Nephron (organoid): Measurements from ENCODE around the gene POMP.

Source experiments
- H3K27ac Mint-ChIP-seq, 3 experiments: 2 replicates each; pipeline ENCODE4 v1.8.0; 2020; ENCODE audit warnings: mixed read lengths in 3 of 3, mild to moderate bottlenecking in 2 of 3, moderate library complexity in 1 of 3
- H3K27me3 Mint-ChIP-seq: 2 replicates; pipeline ENCODE4 v1.8.0; 2021; ENCODE audit warnings: low read depth, mild to moderate bottlenecking, moderate library complexity, mixed read lengths
- H3K36me3 Mint-ChIP-seq: 2 replicates; pipeline ENCODE4 v1.8.0; 2020; ENCODE audit warnings: low read depth, mixed read lengths
- H3K4me1 Mint-ChIP-seq: 2 replicates; pipeline ENCODE4 v1.8.0; 2020; ENCODE audit warnings: mixed read lengths
- H3K4me3 Mint-ChIP-seq, 3 experiments: 2 replicates each; pipeline ENCODE4 v1.8.0; 2020; ENCODE audit warnings: mild to moderate bottlenecking in 3 of 3, mixed read lengths in 3 of 3, moderate library complexity in 2 of 3
- H3K9me3 Mint-ChIP-seq: 2 replicates; pipeline ENCODE4 v1.8.0; 2020; ENCODE audit warnings: mixed read lengths
- CTCF ChIP-seq, 3 experiments: fragments of 200-600 bp; sonication (generic); IDR thresholded peaks; one replicate each; pipeline ENCODE4 v1.5.0; 2021; ENCODE audit warnings: antibody characterized with exemption in 3 of 3; ENCODE audit not compliant: unreplicated experiment in 3 of 3

The POMP gene

GRCh38 chr13:28640861-28641599 is 17.9 kb upstream of the POMP start:
- Mint-ChIP-seq H3K9me3 (peaks cover 4% of the 10 kb centered on the region), H3K4me1 (peaks cover 9% of the 10 kb centered on the region)

DNA sequence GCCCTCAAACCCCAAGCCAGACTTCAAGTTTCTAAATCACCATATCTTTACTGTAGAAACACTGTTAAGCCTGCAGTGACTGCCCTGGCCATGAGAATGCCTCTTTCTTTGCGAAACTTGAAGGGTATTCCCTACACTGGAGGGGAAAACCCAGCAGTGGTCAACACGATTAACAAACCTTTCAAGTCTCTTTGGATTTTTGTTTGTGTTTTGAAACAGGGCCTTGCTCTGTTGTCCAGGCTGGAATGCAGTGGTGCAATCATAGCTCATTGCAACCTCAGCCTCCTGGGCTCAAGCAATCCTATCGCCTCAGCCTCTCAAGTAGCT is 17.4 kb upstream of the POMP start:
- no peaks in the 10 kb centered on the region for H3K36me3 Mint-ChIP-seq
- peaks cover 9% of the 10 kb centered on the region for H3K4me1 Mint-ChIP-seq
- H3K9me3 Mint-ChIP-seq: peaks cover 4% of the 10 kb centered on the region
- TF ChIP-seq CTCF (IDR thresholded peaks at IDR 0.05; ENCODE audit: unreplicated experiment in 3 of 3): no peak
- H3K4me3 Mint-ChIP-seq: no peak overlapping the region
- peak overlapping the region in 2 of 3 experiments; percentile 76 to 79 for H3K27ac Mint-ChIP-seq
- no peaks in the 10 kb centered on the region for H3K27me3 Mint-ChIP-seq

More at GRCh38 chr13:28640861-28641599, 17.9 kb upstream of the POMP start:
- H3K4me3 Mint-ChIP-seq: no peak overlapping the region
- peak overlapping the region; percentile 76 to 86 (median 79) for H3K27ac Mint-ChIP-seq
- H3K36me3 Mint-ChIP-seq: no peaks in the 10 kb centered on the region
- no peaks in the 10 kb centered on the region for H3K27me3 Mint-ChIP-seq
- TF ChIP-seq CTCF (IDR thresholded peaks at IDR 0.05; ENCODE audit: unreplicated experiment in 3 of 3): no peak

GRCh38 chr13:28650284-28650683 is 8.6 kb upstream of the POMP start:
- no peak for TF ChIP-seq CTCF (IDR thresholded peaks at IDR 0.05; ENCODE audit: unreplicated experiment in 3 of 3)
- H3K36me3 Mint-ChIP-seq: peaks cover 3% of the 10 kb centered on the region
- H3K27ac Mint-ChIP-seq: no peak overlapping the region
- H3K9me3 Mint-ChIP-seq: no peaks in the 10 kb centered on the region
- H3K4me1 Mint-ChIP-seq: peaks cover 14% of the 10 kb centered on the region
- no peaks in the 10 kb centered on the region for H3K27me3 Mint-ChIP-seq
- no peak overlapping the region for H3K4me3 Mint-ChIP-seq

GRCh38 chr13:28651810-28652401 is 7.0 kb upstream of the POMP start:
- Mint-ChIP-seq H3K27me3 (no peaks in the 10 kb centered on the region), H3K27ac (no peak overlapping the region), H3K4me3 (no peak overlapping the region), H3K9me3 (no peaks in the 10 kb centered on the region), H3K4me1 (peaks cover 29% of the 10 kb centered on the region), H3K36me3 (peaks cover 3% of the 10 kb centered on the region)
- no peak for TF ChIP-seq CTCF (IDR thresholded peaks at IDR 0.05; ENCODE audit: unreplicated experiment in 3 of 3)

DNA sequence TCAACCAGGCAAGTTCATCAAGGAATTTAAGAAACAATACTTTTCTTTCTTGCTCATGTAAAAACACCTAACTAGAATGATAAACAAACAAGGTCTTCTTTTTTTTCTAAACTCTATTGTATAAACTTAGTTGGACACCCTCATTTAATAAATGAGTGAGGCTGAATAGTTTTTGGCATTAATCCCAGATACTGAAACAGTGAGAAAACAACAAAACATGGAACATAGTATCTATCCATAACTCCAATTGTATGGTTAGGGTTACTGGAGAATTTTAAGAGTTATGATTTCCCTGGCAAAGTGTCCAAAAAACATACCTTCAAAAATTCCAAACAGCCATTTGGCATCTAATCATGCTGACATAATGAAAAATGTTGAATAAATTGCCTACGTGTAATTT is 5.8 kb upstream of the POMP start:
- Mint-ChIP-seq H3K27me3 (no peaks in the 10 kb centered on the region), H3K4me1 (peaks cover 37% of the 10 kb centered on the region), H3K27ac (peak overlapping the region in 2 of 3 experiments; percentile 9 to 14), H3K9me3 (no peaks in the 10 kb centered on the region), H3K36me3 (peaks cover 3% of the 10 kb centered on the region), H3K4me3 (no peak overlapping the region)
- no peak for TF ChIP-seq CTCF (IDR thresholded peaks at IDR 0.05; ENCODE audit: unreplicated experiment in 3 of 3)

GRCh38 chr13:28654276-28654675 is 4.7 kb upstream of the POMP start:
- H3K27me3 Mint-ChIP-seq: no peaks in the 10 kb centered on the region
- no peak overlapping the region for H3K27ac Mint-ChIP-seq
- H3K4me1 Mint-ChIP-seq: peaks cover 43% of the 10 kb centered on the region
- no peak for TF ChIP-seq CTCF (IDR thresholded peaks at IDR 0.05; ENCODE audit: unreplicated experiment in 3 of 3)
- no peak overlapping the region for H3K4me3 Mint-ChIP-seq
- peaks cover 3% of the 10 kb centered on the region for H3K36me3 Mint-ChIP-seq
- no peaks in the 10 kb centered on the region for H3K9me3 Mint-ChIP-seq
